Colonic mucosa (tissue), 4 donors: ENCODE results near the gene MTX2. TPM values are rescaled to one million over a fixed set of nuclear protein-coding genes. Genes with fewer than 3 reads are reported as not detected.

Experiments
- DNase-seq: peaks from one replicate; pipeline ENCODE4 v3.0.0-alpha.2; 2020
- H3K27ac ChIP-seq: fragments of 200-600 bp; one replicate; pipeline ENCODE4 v1.8.0; 2021
- H3K27me3 ChIP-seq: fragments of 200-600 bp; one replicate; pipeline ENCODE4 v1.8.0; 2021
- H3K36me3 ChIP-seq: fragments of 200-600 bp; one replicate; pipeline ENCODE4 v1.8.0; 2021
- H3K4me1 ChIP-seq: fragments of 200-600 bp; one replicate; pipeline ENCODE4 v1.8.0; 2021; ENCODE audit warnings: mild to moderate bottlenecking
- H3K4me3 ChIP-seq: fragments of 200-600 bp; one replicate; pipeline ENCODE4 v1.8.0; 2021
- H3K9ac ChIP-seq, 2 donors: one replicate each; pipeline ENCODE4 v1.7.0; 2013; ENCODE audit warnings: control low read depth in 2 of 2, low read depth in 2 of 2, low read length in 2 of 2
- H3K9me3 ChIP-seq: fragments of 200-600 bp; one replicate; pipeline ENCODE4 v1.8.0; 2021
- intact Hi-C: fragments of 100-400 bp; cut with DNase I; formaldehyde crosslinking; loops from one replicate; pipeline ENCODE4 v1.14.1; 2022
- total RNA-seq, 2 donors: library from RNA; stranded (reverse); fragmentation: NEBNext Ultra II Directional in 1 of 2; extraction: Animal tissue kit (Norgen Biotek cat#: 25700) in 1 of 2; gene quantifications; one replicate each; pipeline ENCODE4 v1.2.1, GENCODE V29; 2021
- TF ChIP-seq, protein P1 (sequence below): fragments of 200-600 bp; IDR thresholded peaks from one replicate; pipeline ENCODE4 v1.8.0; 2022; ENCODE audit warnings: antibody characterized with exemption, mild to moderate bottlenecking
- donor health status: healthy.
- donor health status: DM: no; HTN: no; CAD: no.
- donor health status: DM: no; HTN: no; CAD: no.

The MTX2 gene
- total RNA-seq, 2 donors from 2014 or later = 33.4 to 34.9 TPM

- Histone ChIP-seq H3K9ac (no peak overlapping the region), H3K9me3 (no peaks in the 10 kb centered on the region), H3K36me3 (no peaks in the 10 kb centered on the region), H3K27me3 (no peaks in the 10 kb centered on the region), H3K27ac (no peak overlapping the region), H3K4me3 (no peak overlapping the region), H3K4me1 (no peaks in the 10 kb centered on the region)
- DNase-seq = no peak
- intact Hi-C loops = no loop called here
- TF ChIP-seq, protein P1, sequence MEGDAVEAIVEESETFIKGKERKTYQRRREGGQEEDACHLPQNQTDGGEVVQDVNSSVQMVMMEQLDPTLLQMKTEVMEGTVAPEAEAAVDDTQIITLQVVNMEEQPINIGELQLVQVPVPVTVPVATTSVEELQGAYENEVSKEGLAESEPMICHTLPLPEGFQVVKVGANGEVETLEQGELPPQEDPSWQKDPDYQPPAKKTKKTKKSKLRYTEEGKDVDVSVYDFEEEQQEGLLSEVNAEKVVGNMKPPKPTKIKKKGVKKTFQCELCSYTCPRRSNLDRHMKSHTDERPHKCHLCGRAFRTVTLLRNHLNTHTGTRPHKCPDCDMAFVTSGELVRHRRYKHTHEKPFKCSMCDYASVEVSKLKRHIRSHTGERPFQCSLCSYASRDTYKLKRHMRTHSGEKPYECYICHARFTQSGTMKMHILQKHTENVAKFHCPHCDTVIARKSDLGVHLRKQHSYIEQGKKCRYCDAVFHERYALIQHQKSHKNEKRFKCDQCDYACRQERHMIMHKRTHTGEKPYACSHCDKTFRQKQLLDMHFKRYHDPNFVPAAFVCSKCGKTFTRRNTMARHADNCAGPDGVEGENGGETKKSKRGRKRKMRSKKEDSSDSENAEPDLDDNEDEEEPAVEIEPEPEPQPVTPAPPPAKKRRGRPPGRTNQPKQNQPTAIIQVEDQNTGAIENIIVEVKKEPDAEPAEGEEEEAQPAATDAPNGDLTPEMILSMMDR = no peak
Measured at GRCh38 chr2:176338395-176338794, 69.2 kb downstream of the MTX2 start.

DNA sequence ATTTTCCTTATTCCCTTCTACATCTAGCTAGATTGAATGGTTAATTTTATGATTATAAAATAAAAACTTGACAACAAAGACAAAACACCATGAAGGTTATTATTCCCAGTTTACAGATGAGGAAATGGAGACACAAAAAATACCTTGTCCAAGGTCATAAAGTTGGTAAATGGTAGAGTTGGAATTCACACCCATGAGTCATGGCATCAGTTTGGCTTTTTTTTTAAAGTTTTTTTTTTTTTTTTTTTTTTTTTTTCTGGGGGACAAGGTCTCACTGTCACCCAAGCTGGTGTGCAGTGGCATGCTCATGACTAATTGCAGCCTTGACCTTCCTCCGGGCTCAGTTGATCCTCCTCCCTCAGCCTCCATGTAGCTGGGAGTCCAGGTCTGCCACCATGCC, 70.0 kb downstream of the MTX2 start:
- no peak for DNase-seq
- TF ChIP-seq, protein P1 = no peak
- no peaks in the 10 kb centered on the region for H3K4me1 ChIP-seq
- no peak overlapping the region for H3K4me3 ChIP-seq
- no peaks in the 10 kb centered on the region for H3K36me3 ChIP-seq
- no peak overlapping the region for H3K9ac ChIP-seq
- no peaks in the 10 kb centered on the region for H3K9me3 ChIP-seq
- no peak overlapping the region for H3K27ac ChIP-seq
- intact Hi-C loops = no loop called here
- H3K27me3 ChIP-seq = no peaks in the 10 kb centered on the region

DNA sequence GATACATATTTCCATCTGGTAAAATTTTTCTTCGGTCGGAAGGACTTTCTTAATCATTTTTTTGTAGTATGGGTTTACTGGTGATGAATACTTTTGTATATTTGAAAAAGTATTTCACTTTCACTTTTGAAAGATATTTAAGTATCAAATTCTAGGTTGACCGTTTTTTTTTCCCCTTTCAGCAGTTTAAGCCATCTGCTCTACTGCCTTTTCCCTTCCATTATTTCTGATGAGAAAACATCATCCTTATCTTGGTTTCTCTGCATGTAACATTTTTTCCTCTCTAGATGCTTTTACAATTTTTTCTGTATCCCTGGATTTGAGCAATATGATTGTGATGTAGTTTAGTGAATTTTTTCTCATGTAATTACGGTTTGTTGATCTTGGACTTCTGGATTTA, 87.0 kb downstream of the MTX2 start:
- Histone ChIP-seq H3K27me3 (no peaks in the 10 kb centered on the region), H3K4me3 (no peak overlapping the region), H3K9me3 (no peaks in the 10 kb centered on the region), H3K36me3 (no peaks in the 10 kb centered on the region), H3K9ac (no peak overlapping the region), H3K4me1 (no peaks in the 10 kb centered on the region), H3K27ac (no peak overlapping the region)
- TF ChIP-seq, protein P1 = no peak
- no peak for DNase-seq
- intact Hi-C loops = no loop called here

DNA sequence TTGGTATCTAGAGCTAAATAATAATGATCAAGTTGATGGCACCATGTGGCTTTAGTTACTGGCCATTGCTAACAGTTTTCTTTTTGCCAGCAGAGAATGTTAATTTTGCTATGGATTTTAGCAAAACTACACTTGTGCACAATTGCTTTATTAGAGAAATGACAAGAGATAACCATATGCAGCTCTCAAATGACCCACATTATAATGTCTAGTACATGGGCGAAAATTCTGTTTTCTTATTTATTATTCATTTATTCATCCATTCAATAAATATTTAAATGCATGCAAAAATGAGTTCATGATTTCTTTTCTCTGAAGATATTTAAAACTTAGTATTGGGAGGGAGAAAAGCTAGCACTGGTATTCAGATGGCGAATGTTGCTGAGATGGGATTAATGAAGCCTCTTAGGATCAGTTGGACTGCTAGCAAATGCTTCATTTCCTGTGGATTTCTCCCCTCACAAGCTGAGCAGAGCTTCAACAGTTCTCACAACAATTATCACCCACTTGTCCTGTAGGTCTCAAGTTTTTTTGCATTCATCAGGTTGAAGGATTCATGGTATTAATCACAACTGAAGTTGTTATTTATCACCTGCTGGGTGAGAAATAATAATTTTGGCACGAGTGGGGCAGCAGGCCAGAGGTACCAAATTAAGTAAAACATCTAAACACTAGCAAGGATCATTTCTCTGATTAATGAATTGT, 95.2 kb downstream of the MTX2 start:
- intact Hi-C loops = no loop called here
- no peaks in the 10 kb centered on the region for H3K9me3 ChIP-seq

DNA sequence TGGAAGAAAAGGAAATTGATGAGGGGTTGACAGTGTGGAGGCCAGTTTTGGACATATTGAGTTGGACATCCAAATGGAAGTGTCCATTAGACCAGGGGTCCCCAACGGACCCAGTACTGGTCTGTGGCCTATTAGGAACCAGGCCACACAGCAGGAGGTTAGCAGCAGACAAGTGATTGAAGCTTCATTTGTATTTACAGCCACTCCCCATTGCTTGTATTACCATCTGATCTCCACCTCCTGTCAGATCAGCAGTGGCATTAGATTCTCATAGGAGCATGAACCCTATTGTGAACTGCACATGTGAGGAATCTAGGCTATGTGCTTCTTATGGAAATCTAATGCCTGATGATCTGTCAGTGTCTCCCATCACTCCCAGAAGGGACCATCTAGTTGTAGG, 99.1 kb downstream of the MTX2 start:
- Histone ChIP-seq H3K27ac (no peak overlapping the region), H3K4me1 (no peaks in the 10 kb centered on the region), H3K4me3 (no peak overlapping the region), H3K36me3 (no peaks in the 10 kb centered on the region), H3K9ac (no peak overlapping the region), H3K9me3 (no peaks in the 10 kb centered on the region), H3K27me3 (no peaks in the 10 kb centered on the region)
- TF ChIP-seq, protein P1 = no peak
- DNase-seq = no peak
- intact Hi-C loops = no loop called here

More for the DNA sequence above, 95.2 kb downstream of the MTX2 start:
- H3K27ac ChIP-seq = no peak overlapping the region
- H3K36me3 ChIP-seq = no peaks in the 10 kb centered on the region
- no peak for DNase-seq
- no peaks in the 10 kb centered on the region for H3K27me3 ChIP-seq
- no peaks in the 10 kb centered on the region for H3K4me1 ChIP-seq
- no peak overlapping the region for H3K4me3 ChIP-seq
- H3K9ac ChIP-seq = no peak overlapping the region
- TF ChIP-seq, protein P1 = no peak
